A549 (cell line): Measurements from ENCODE around the gene SACS.

Source experiments
- CEBPB ChIP-seq, 2 experiments: fragments of >200 bp in 1 of 2; sonication (Bioruptor Twin) in 1 of 2; formaldehyde crosslinking in 1 of 2; IDR thresholded peaks; 2 replicates each; pipeline ENCODE4 v1.6.1; 2012 to 2016
- CTCF ChIP-seq: fragments of >200 bp; sonication (Bioruptor Twin); formaldehyde crosslinking; IDR thresholded peaks from 3 replicates; pipeline ENCODE4 v1.5.1; 2016
- MYC ChIP-seq: IDR thresholded peaks from 2 replicates; pipeline ENCODE4 v1.6.1; 2012; ENCODE audit warnings: mild to moderate bottlenecking, inconsistent platforms, low read length, improper control_type of control experiment, borderline replicate concordance
- PBX3 ChIP-seq: IDR thresholded peaks from 2 replicates; pipeline ENCODE4 v1.6.1; 2012
- PHF8 ChIP-seq: fragments of 200-600 bp; sonication (generic); IDR thresholded peaks from 2 replicates; pipeline ENCODE4 v1.6.1; 2016; ENCODE audit warnings: low read depth, mild to moderate bottlenecking, antibody characterized with exemption, moderate library complexity, borderline replicate concordance
- POLR2A ChIP-seq: IDR thresholded peaks from 2 replicates; pipeline ENCODE4 v1.6.1; 2012; ENCODE audit warnings: mild to moderate bottlenecking, low read length
- RAD21 ChIP-seq, 2 experiments: fragments of >200 bp in 1 of 2; sonication (Bioruptor Twin) in 1 of 2; formaldehyde crosslinking in 1 of 2; IDR thresholded peaks in 1 of 2; conservative IDR thresholded peaks in 1 of 2; 2 replicates in 1 of 2; 3 replicates in 1 of 2; pipeline ENCODE4 v1.6.1; 2012 to 2018; ENCODE audit warnings: inconsistent platforms in 1 of 2
- REST ChIP-seq: fragments of 200-600 bp; sonication (generic); IDR thresholded peaks from 2 replicates; pipeline ENCODE4 v1.6.1; 2016; ENCODE audit warnings: antibody characterized with exemption, mild to moderate bottlenecking, moderate library complexity
- USF2 ChIP-seq: fragments of 450-650 bp; IDR thresholded peaks from 2 replicates; pipeline ENCODE4 v1.6.1; 2014; ENCODE audit warnings: antibody characterized with exemption
- TF ChIP-seq, protein P1 (sequence below): fragments of 150-350 bp; IDR thresholded peaks from 2 replicates; pipeline ENCODE4 v1.6.1; 2014; ENCODE audit warnings: low read depth, mild to moderate bottlenecking, low read length

GRCh38 chr13:23325191-23325590 lies 108.3 kb downstream of the SACS start:
- TF ChIP-seq POLR2A (no peak), RAD21 (conservative IDR thresholded peaks at IDR 0.05 in 1 of 2, IDR thresholded peaks at IDR 0.05 in 1 of 2) (no peak), CTCF (no peak), PHF8 (no peak), CEBPB (IDR thresholded peaks at IDR 0.05) (no peak), USF2 (no peak), REST (no peak), PBX3 (no peak), MYC (no peak)
- TF ChIP-seq, protein P1, sequence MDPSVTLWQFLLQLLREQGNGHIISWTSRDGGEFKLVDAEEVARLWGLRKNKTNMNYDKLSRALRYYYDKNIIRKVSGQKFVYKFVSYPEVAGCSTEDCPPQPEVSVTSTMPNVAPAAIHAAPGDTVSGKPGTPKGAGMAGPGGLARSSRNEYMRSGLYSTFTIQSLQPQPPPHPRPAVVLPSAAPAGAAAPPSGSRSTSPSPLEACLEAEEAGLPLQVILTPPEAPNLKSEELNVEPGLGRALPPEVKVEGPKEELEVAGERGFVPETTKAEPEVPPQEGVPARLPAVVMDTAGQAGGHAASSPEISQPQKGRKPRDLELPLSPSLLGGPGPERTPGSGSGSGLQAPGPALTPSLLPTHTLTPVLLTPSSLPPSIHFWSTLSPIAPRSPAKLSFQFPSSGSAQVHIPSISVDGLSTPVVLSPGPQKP = no peak
